Endothelial cell (in vitro differentiated cells): ENCODE measurements around the gene IGSF9B. TPM values are rescaled to one million over a fixed set of nuclear protein-coding genes. Genes with fewer than 3 reads are reported as not detected.

Experiments
- DNase-seq: peaks from one replicate; pipeline ENCODE4 v3.0.0; 2021; ENCODE audit warnings: low spot score
- H3K27ac Mint-ChIP-seq: one replicate; pipeline ENCODE4 v1.8.0; 2021; ENCODE audit warnings: mixed read lengths, inconsistent platforms; ENCODE audit not compliant: unreplicated experiment
- H3K27me3 Mint-ChIP-seq: one replicate; pipeline ENCODE4 v1.8.0; 2021; ENCODE audit warnings: mild to moderate bottlenecking, moderate library complexity, mixed read lengths, inconsistent platforms; ENCODE audit not compliant: unreplicated experiment
- H3K36me3 Mint-ChIP-seq: one replicate; pipeline ENCODE4 v1.8.0; 2021; ENCODE audit warnings: mild to moderate bottlenecking, low read depth, mixed read lengths, inconsistent platforms; ENCODE audit not compliant: unreplicated experiment
- H3K4me1 Mint-ChIP-seq: one replicate; pipeline ENCODE4 v1.8.0; 2021; ENCODE audit warnings: mild to moderate bottlenecking, mixed read lengths, inconsistent platforms; ENCODE audit not compliant: unreplicated experiment
- H3K4me3 Mint-ChIP-seq: one replicate; pipeline ENCODE4 v1.8.0; 2021; ENCODE audit warnings: mild to moderate bottlenecking, mixed read lengths, inconsistent platforms; ENCODE audit not compliant: unreplicated experiment
- H3K9me3 Mint-ChIP-seq: one replicate; pipeline ENCODE4 v1.8.0; 2021; ENCODE audit warnings: mixed read lengths, inconsistent platforms; ENCODE audit not compliant: unreplicated experiment
- total RNA-seq: library from RNA; stranded (reverse); fragmentation: NEBNext Ultra II Directional; extraction: Animal tissue kit (Norgen Biotek cat#: 25700); gene quantifications from one replicate; pipeline ENCODE4 v1.2.1, GENCODE V29; 2021; ENCODE audit not compliant: unreplicated experiment
- TF ChIP-seq, protein P1 (sequence below): fragments of 200-600 bp; sonication (generic); IDR thresholded peaks from one replicate; pipeline ENCODE4 v1.5.0; 2021; ENCODE audit warnings: antibody characterized with exemption; ENCODE audit not compliant: unreplicated experiment

Gene IGSF9B
- total RNA-seq, 1 donor from 2014 or later = 6.6 TPM

DNA sequence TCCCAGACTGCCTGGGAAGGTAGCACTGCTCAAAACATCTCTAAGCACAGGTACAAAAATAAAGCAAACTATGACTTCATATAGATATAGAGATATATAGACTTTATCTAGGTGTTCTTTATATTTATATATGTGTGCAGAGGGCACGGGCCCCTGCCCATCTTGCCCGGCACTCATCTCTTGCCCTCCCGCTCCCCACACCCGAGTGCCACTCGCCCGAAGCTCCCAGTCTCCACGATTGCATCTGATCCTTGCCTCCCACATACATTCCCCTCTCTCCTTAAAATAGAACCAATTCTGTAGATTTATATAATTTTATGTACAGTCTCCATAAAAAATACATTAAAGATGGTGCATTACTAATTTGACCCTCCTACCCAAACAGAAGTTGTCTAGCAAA is 55.5 kb downstream of the IGSF9B start:
- DNase-seq = no peak
- Mint-ChIP-seq H3K4me3 (no peak overlapping the region), H3K4me1 (peaks cover 13% of the 10 kb centered on the region), H3K27me3 (peaks cover 8% of the 10 kb centered on the region), H3K36me3 (peaks cover 6% of the 10 kb centered on the region), H3K9me3 (no peaks in the 10 kb centered on the region), H3K27ac (no peak overlapping the region)
- TF ChIP-seq, protein P1, sequence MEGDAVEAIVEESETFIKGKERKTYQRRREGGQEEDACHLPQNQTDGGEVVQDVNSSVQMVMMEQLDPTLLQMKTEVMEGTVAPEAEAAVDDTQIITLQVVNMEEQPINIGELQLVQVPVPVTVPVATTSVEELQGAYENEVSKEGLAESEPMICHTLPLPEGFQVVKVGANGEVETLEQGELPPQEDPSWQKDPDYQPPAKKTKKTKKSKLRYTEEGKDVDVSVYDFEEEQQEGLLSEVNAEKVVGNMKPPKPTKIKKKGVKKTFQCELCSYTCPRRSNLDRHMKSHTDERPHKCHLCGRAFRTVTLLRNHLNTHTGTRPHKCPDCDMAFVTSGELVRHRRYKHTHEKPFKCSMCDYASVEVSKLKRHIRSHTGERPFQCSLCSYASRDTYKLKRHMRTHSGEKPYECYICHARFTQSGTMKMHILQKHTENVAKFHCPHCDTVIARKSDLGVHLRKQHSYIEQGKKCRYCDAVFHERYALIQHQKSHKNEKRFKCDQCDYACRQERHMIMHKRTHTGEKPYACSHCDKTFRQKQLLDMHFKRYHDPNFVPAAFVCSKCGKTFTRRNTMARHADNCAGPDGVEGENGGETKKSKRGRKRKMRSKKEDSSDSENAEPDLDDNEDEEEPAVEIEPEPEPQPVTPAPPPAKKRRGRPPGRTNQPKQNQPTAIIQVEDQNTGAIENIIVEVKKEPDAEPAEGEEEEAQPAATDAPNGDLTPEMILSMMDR = no peak

DNA sequence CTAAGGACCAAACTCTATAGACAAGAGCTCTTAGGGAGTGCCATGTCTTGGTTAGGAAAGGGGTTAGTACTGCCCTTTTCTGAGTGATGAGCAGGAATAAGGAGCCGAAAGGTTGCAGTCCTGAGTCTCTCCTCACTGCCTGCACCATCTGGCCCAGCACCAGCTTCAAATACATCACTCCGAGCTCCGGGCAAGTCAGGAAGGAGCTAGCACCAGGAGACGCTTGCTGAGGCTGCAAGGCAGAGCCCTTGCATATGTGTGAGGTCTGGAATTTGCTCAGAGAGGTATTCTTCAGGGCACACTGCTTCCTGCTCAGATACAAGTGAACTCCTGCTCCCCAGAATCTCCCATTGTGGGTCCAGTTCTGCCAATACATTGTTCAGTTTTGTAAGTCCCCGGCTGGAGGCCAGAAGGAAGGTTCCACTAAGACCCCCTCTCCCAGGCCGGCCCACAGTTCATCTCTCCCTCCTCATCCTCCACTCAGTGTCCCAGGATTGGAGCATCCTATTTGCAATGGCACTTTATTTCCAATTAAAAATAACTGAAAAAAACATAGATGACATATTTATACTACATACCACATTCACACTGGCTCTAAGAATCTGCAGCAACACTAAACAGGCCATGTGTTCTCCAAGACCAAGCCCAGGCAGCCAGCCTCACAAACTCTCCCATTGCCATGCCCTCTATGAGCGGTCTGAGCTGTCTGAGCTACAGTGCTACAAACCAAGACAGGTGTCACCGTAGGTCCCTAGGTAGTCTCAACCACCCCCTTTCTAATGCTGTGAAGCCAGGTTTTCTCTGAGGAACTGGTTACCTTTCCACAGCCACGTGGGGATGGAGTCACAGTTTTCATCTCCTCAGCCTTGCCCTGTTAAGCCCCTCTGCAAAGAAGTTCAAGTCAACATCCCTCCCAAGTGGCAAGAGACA is 56.3 kb downstream of the IGSF9B start:
- H3K27me3 Mint-ChIP-seq = peaks cover 8% of the 10 kb centered on the region
- H3K4me3 Mint-ChIP-seq = no peak overlapping the region
- H3K4me1 Mint-ChIP-seq = peaks cover 21% of the 10 kb centered on the region
- H3K9me3 Mint-ChIP-seq = no peaks in the 10 kb centered on the region
- TF ChIP-seq, protein P1 = no peak
- H3K36me3 Mint-ChIP-seq = no peaks in the 10 kb centered on the region
- H3K27ac Mint-ChIP-seq = no peak overlapping the region
- DNase-seq = no peak

DNA sequence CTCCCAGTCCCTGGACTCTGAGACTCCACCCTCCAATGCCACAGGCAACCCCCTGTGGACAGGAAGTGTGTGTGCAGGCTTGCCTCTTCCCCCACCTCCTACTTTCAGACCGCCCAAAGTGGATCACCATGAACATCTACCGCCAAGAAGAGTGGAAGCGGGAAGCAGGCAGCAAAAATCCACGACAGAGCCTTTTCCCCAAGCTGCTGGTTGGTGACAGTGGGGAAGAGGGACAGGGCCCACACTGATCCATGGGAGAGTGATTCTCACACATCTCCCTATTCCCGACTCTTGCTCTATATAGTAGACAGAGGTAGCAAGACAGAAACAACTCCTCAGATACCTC is 58.0 kb downstream of the IGSF9B start:
- Mint-ChIP-seq H3K27me3 (peaks cover 3% of the 10 kb centered on the region), H3K36me3 (no peaks in the 10 kb centered on the region), H3K4me3 (no peak overlapping the region), H3K27ac (no peak overlapping the region), H3K4me1 (peaks cover 31% of the 10 kb centered on the region), H3K9me3 (no peaks in the 10 kb centered on the region)
- no peak for DNase-seq
- TF ChIP-seq, protein P1 = no peak

DNA sequence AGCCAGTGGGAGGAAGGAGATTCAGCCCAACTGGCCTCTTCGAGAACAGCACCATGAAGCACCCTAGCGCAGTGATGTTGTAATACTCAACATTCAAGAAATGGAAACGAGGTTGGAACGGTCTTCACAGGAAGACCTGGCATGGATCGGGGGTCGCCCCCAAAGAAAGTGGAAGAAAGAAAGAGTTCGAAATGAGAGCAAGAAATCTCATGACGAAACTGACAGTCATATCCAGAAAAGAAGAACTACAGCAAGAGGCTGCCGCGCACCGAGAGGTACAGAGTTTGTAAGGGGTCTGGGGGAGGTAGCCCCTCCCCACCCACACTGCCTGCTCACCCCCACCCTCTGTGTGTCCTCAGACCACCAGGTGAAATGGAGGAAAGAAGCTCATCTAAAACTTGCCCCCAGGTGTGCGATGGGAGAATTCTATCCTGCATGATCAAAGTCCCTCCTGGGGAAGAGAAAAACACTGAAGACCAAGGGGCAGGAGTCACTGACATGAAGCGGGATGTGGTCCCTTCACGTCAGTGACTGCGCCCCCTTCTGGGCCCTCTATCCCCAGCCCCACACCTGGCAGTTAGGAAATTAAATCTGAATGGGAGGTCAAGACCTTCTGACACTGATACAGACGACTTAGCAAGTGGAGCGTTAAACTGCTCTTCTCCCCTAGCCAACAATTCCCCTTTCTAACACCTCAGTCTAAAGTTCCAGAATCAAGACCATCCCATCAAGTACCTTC is 58.6 kb downstream of the IGSF9B start:
- TF ChIP-seq, protein P1 = no peak
- peaks cover 31% of the 10 kb centered on the region for H3K4me1 Mint-ChIP-seq
- no peak for DNase-seq
- H3K27me3 Mint-ChIP-seq = peaks cover 3% of the 10 kb centered on the region
- H3K27ac Mint-ChIP-seq = no peak overlapping the region
- H3K4me3 Mint-ChIP-seq = no peak overlapping the region
- H3K36me3 Mint-ChIP-seq = no peaks in the 10 kb centered on the region
- no peaks in the 10 kb centered on the region for H3K9me3 Mint-ChIP-seq

DNA sequence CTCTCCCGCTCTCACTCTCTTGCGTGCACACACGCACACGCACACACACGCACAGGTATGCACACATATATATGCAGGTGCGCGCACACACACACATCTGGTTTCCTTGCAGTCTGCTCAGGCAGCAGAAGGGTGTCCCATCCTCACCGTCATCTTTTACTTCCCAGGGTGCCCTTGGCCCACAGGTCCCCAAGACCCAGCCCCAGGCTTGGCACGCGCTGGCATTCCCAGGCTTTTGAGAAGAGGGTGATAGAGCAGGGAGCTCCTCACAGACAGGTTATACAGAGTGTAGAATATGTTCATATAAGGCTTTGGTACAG is 59.5 kb downstream of the IGSF9B start:
- H3K27ac Mint-ChIP-seq = no peak overlapping the region
- H3K4me3 Mint-ChIP-seq = no peak overlapping the region
- TF ChIP-seq, protein P1 = no peak
- H3K36me3 Mint-ChIP-seq = no peaks in the 10 kb centered on the region
- peaks cover 31% of the 10 kb centered on the region for H3K4me1 Mint-ChIP-seq
- no peak for DNase-seq
- no peaks in the 10 kb centered on the region for H3K9me3 Mint-ChIP-seq
- H3K27me3 Mint-ChIP-seq = peaks cover 6% of the 10 kb centered on the region
